Gastroesophageal sphincter (tissue), 3 donors: ENCODE measurements around the gene OSGEPL1.

Experiments
- CTCF ChIP-seq, 4 experiments: fragments of 200-600 bp in 2 of 4; fragments of 450-650 bp in 2 of 4; sonication (generic) in 1 of 4; IDR thresholded peaks; one replicate each; pipeline ENCODE4 v1.5.1; 2017 to 2019; ENCODE audit warnings: antibody characterized with exemption in 4 of 4, mild to moderate bottlenecking in 2 of 4, moderate library complexity in 2 of 4
- EP300 ChIP-seq: sonication (generic); formaldehyde crosslinking; IDR thresholded peaks from one replicate; pipeline ENCODE4 v1.6.1; 2017; ENCODE audit warnings: antibody characterized with exemption, mild to moderate bottlenecking
- POLR2A ChIP-seq, 2 donors: fragments of 450-650 bp; IDR thresholded peaks; one replicate each; pipeline ENCODE4 v1.6.1; 2017; ENCODE audit warnings: antibody characterized with exemption in 2 of 2, mild to moderate bottlenecking in 2 of 2, moderate library complexity in 1 of 2
- POLR2AphosphoS5 ChIP-seq: sonication (generic); formaldehyde crosslinking; IDR thresholded peaks from one replicate; pipeline ENCODE4 v1.6.1; 2017; ENCODE audit warnings: antibody characterized with exemption

GRCh38 chr2:189723192-189723591, 39.4 kb downstream of the OSGEPL1 start:
- no peak for TF ChIP-seq CTCF (IDR thresholded peaks at IDR 0.05)
- no peak for TF ChIP-seq POLR2A (IDR thresholded peaks at IDR 0.05)
- TF ChIP-seq POLR2AphosphoS5 = no peak
- TF ChIP-seq EP300 = no peak
